ENCODE results near the gene INTS14. TPM values are rescaled to one million over a fixed set of nuclear protein-coding genes. Genes with fewer than 3 reads are reported as not detected.
A peak's percentile ranks its signal among the peaks of the same experiment; 100 is the strongest.
"Not testable (repeated sequence)": the region's sequence is repeated elsewhere in the genome, so short reads cannot be mapped to it uniquely, and the experiment has no call there.

INTS14 gene
- total and polyA plus RNA-seq, 9 of the 15 experiments (the other 6 are each of a cell fraction or from before 2014, with no cell fraction given) = 30.5 to 92.4 (median 46.5) TPM

GRCh38 chr15:65615887-65616286 lies 5.0 kb upstream of the INTS14 start:
- H3K27ac ChIP-seq (ENCODE audit: extremely low read depth, low read depth, low read length); H3K79me2 ChIP-seq (ENCODE audit: control insufficient read depth, insufficient read depth, low read length); H4K20me1 ChIP-seq (replicated peaks; ENCODE audit: control insufficient read depth, insufficient read depth, low read length); H3K9me3 ChIP-seq (replicated peaks; ENCODE audit: control insufficient read depth, insufficient read depth, low read depth, low read length); H3K4me2 ChIP-seq (ENCODE audit: insufficient read depth, low read length); H3K9me1 ChIP-seq (ENCODE audit: control insufficient read depth, insufficient read depth, low read length); H3K4me3 ChIP-seq; ATAC-seq; H2AFZ ChIP-seq (ENCODE audit: low read depth, low read length); CTCF ChIA-PET (ENCODE audit: low intra/inter-chr PET ratio); H3K9ac ChIP-seq (ENCODE audit: insufficient read depth in 1 of 2, low read depth in 2 of 2, low read length in 2 of 2); H3K27me3 ChIP-seq (ENCODE audit: control insufficient read depth in 2 of 2, insufficient read depth in 2 of 2, low read length in 2 of 2); BruUV-seq (replicated peaks); POLR2A ChIA-PET; DNase-seq (ENCODE audit: extremely low read depth in 1 of 4, low spot score in 3 of 4); FAIRE-seq; H3K36me3 ChIP-seq (ENCODE audit: control insufficient read depth, insufficient read depth, low read length); in situ Hi-C loops (cut with MboI): not testable (repeated sequence)
- 45% methylated on average over 1 of the region's 1 CpG for WGBS (ENCODE audit: insufficient coverage, low coverage, missing lambda C conversion rate)
- TF ChIP-seq ZNF146 (CRISPR knock-in tag; IDR thresholded peaks at IDR 0.05; ENCODE audit: unreplicated experiment) (peak; percentile 51), BCOR (IDR thresholded peaks at IDR 0.05) (peak; percentile 67)
- H3K4me1 ChIP-seq (replicated peaks in 1 of 2; ENCODE audit: control insufficient read depth in 2 of 2, insufficient read depth in 2 of 2, low read length in 2 of 2) = peaks cover 2 to 24% of the 10 kb centered on the region in 2 experiments; a peak in 3 of 5 replicates
- intact Hi-C loops (cut with micrococcal nuclease) = loop anchor here (10.0 kb wide), 1 partner anchor 359 kb away; no protein-coding TSS in a partner anchor

GRCh38 chr15:65612949-65613744 lies 2.2 kb upstream of the INTS14 start:
- H3K27me3 ChIP-seq (ENCODE audit: control insufficient read depth in 2 of 2, insufficient read depth in 2 of 2, low read length in 2 of 2) = no peaks in the 10 kb centered on the region
- in situ Hi-C loops (cut with MboI) = no loop called here
- peak overlapping the region; percentile 91; the same call in 1 of the 2 replicates for H3K4me2 ChIP-seq (ENCODE audit: insufficient read depth, low read length)
- H3K4me1 ChIP-seq (replicated peaks in 1 of 2; ENCODE audit: control insufficient read depth in 2 of 2, insufficient read depth in 2 of 2, low read length in 2 of 2) = peaks cover 8 to 21% of the 10 kb centered on the region in 2 experiments; a peak in 4 of 5 replicates
- ATAC-seq = no peak
- no peaks in the 10 kb centered on the region for H3K9me1 ChIP-seq (ENCODE audit: control insufficient read depth, insufficient read depth, low read length)
- no peak for DNase-seq (ENCODE audit: extremely low read depth in 1 of 4, low spot score in 3 of 4)
- H4K20me1 ChIP-seq (replicated peaks; ENCODE audit: control insufficient read depth, insufficient read depth, low read length) = no peaks in the 10 kb centered on the region
- H2AFZ ChIP-seq (ENCODE audit: low read depth, low read length) = peak overlapping the region; percentile 97
- ChIA-PET CTCF (ENCODE audit: low intra/inter-chr PET ratio) (no interaction called here), POLR2A (interaction anchor here (0.7 to 1.1 kb wide), 3 partner anchors 8 to 96 kb away, joined by 3 to 4 read pairs (median 4); partner anchors contain the start of genes DPP8 and SLC24A1)
- H3K79me2 ChIP-seq (ENCODE audit: control insufficient read depth, insufficient read depth, low read length) = peaks cover 36% of the 10 kb centered on the region
- WGBS (ENCODE audit: insufficient coverage, low coverage, missing lambda C conversion rate) = 30% methylated on average over 6 of the region's 6 CpGs
- H3K9me3 ChIP-seq (replicated peaks; ENCODE audit: control insufficient read depth, insufficient read depth, low read depth, low read length) = no peaks in the 10 kb centered on the region
- no TSS peak for BruUV-seq (replicated peaks)
- intact Hi-C loops (cut with micrococcal nuclease) = loop anchor here (10.0 kb wide), 1 partner anchor 362 kb away; no protein-coding TSS in a partner anchor
- no peaks in the 10 kb centered on the region; the same call in 2 of the 3 replicates for H3K36me3 ChIP-seq (ENCODE audit: control insufficient read depth, insufficient read depth, low read length)
- no peak overlapping the region; a peak in 1 of 4 replicates for H3K9ac ChIP-seq (ENCODE audit: insufficient read depth in 1 of 2, low read depth in 2 of 2, low read length in 2 of 2)
- no peak for FAIRE-seq
- H3K4me3 ChIP-seq = no peak overlapping the region
- peak overlapping the region; percentile 31; the same call in 1 of the 3 replicates for H3K27ac ChIP-seq (ENCODE audit: extremely low read depth, low read depth, low read length)
- TF ChIP-seq MTA3 (IDR thresholded peaks at IDR 0.05; ENCODE audit: borderline replicate concordance) (no peak), NELFE (IDR thresholded peaks at IDR 0.05; ENCODE audit: insufficient read depth, insufficient read length) (no peak), MNT (conservative IDR thresholded peaks at IDR 0.05) (no peak), BDP1 (IDR thresholded peaks at IDR 0.05; ENCODE audit: insufficient read depth, insufficient read length) (no peak), ZBTB5 (IDR thresholded peaks at IDR 0.05) (no peak), ZNF253 (CRISPR knock-in tag; conservative IDR thresholded peaks at IDR 0.05) (no peak), MAX (CRISPR knock-in tag; IDR thresholded peaks at IDR 0.05) (0 out of 2 replicates have a peak, but pooled peaks have one; percentile 33)
